Measurements from ENCODE around the gene CYP4F8. TPM values are rescaled to one million over a fixed set of nuclear protein-coding genes. Genes with fewer than 3 reads are reported as not detected.
"Not testable (repeated sequence)": the region's sequence is repeated elsewhere in the genome, so short reads cannot be mapped to it uniquely, and the experiment has no call there.

Gene CYP4F8
- total RNA-seq, 2 experiments from 2014 or later, result not detected

GRCh38 chr19:15675560-15675959 is 60.5 kb downstream of the CYP4F8 start:
- POLR2A ChIA-PET, result no interaction called here
- Histone ChIP-seq H3K4me3 (ENCODE audit: low read depth, low read length, poor library complexity, severe bottlenecking) (no peak overlapping the region), H3K79me2 (ENCODE audit: insufficient read depth, low read depth, low read length) (no peaks in the 10 kb centered on the region), H4K20me1 (ENCODE audit: insufficient read depth, low read length) (no peaks in the 10 kb centered on the region), H3K9me2 (ENCODE audit: insufficient read depth, low read length) (no peaks in the 10 kb centered on the region), H3K27ac (ENCODE audit: low read depth, low read length, poor library complexity, severe bottlenecking) (no peak overlapping the region), H3K4me1 (ENCODE audit: insufficient read depth, low read length, poor library complexity, severe bottlenecking) (no peaks in the 10 kb centered on the region), H3K4me2 (ENCODE audit: low read length) (no peak overlapping the region), H3K36me3 (ENCODE audit: insufficient read depth, low read length) (no peaks in the 10 kb centered on the region), H3K9me3 (ENCODE audit: low read length) (no peaks in the 10 kb centered on the region), H2AFZ (ENCODE audit: low read length) (no peak overlapping the region)
- BruUV-seq (replicated peaks), result no TSS peak
- intact Hi-C loops (cut with micrococcal nuclease; ENCODE audit: unreplicated experiment), result no loop called here
- CTCF ChIA-PET (ENCODE audit: unreplicated experiment), result no interaction called here
- no peak for DNase-seq (ENCODE audit: low spot score)
- no peak for TF ChIP-seq CTCF (conservative IDR thresholded peaks at IDR 0.05; ENCODE audit: low read length)
- TF ChIP-seq EZH2phosphoT487 (IDR thresholded peaks at IDR 0.05; ENCODE audit: borderline replicate concordance, low read depth, low read length), result no peak

- no peak for DNase-seq (ENCODE audit: low spot score)
- Histone ChIP-seq H3K36me3 (ENCODE audit: insufficient read depth, low read length) (no peaks in the 10 kb centered on the region), H3K4me2 (ENCODE audit: low read length) (no peak overlapping the region), H4K20me1 (ENCODE audit: insufficient read depth, low read length) (no peaks in the 10 kb centered on the region), H3K4me1 (ENCODE audit: insufficient read depth, low read length, poor library complexity, severe bottlenecking) (no peaks in the 10 kb centered on the region), H3K9me3 (ENCODE audit: low read length) (no peaks in the 10 kb centered on the region), H2AFZ (ENCODE audit: low read length) (no peak overlapping the region), H3K4me3 (ENCODE audit: low read depth, low read length, poor library complexity, severe bottlenecking) (no peak overlapping the region), H3K9me2 (ENCODE audit: insufficient read depth, low read length) (no peaks in the 10 kb centered on the region), H3K79me2 (ENCODE audit: insufficient read depth, low read depth, low read length) (no peaks in the 10 kb centered on the region), H3K27ac (ENCODE audit: low read depth, low read length, poor library complexity, severe bottlenecking) (no peak overlapping the region)
- no TSS peak for BruUV-seq (replicated peaks)
- POLR2A ChIA-PET, result interaction anchor here (0.7 to 1.1 kb wide), 2 partner anchors 164 to 237 kb away, joined by 3 to 4 read pairs; no protein-coding TSS in a partner anchor
- TF ChIP-seq EZH2phosphoT487 (IDR thresholded peaks at IDR 0.05; ENCODE audit: borderline replicate concordance, low read depth, low read length), result no peak
- no peak for TF ChIP-seq CTCF (conservative IDR thresholded peaks at IDR 0.05; ENCODE audit: low read length)
- intact Hi-C loops (cut with micrococcal nuclease; ENCODE audit: unreplicated experiment), result no loop called here
- CTCF ChIA-PET (ENCODE audit: unreplicated experiment), result no interaction called here
Measured at GRCh38 chr19:15679089-15679488, 64.1 kb downstream of the CYP4F8 start.

GRCh38 chr19:15679865-15680264 is 64.8 kb downstream of the CYP4F8 start:
- H3K27ac ChIP-seq (ENCODE audit: low read depth, low read length, poor library complexity, severe bottlenecking); H3K4me2 ChIP-seq (ENCODE audit: low read length); H4K20me1 ChIP-seq (ENCODE audit: insufficient read depth, low read length); H3K9me3 ChIP-seq (ENCODE audit: low read length); H3K36me3 ChIP-seq (ENCODE audit: insufficient read depth, low read length); POLR2A ChIA-PET; H3K4me1 ChIP-seq (ENCODE audit: insufficient read depth, low read length, poor library complexity, severe bottlenecking); H2AFZ ChIP-seq (ENCODE audit: low read length); BruUV-seq (replicated peaks); intact Hi-C loops (cut with micrococcal nuclease; ENCODE audit: unreplicated experiment); H3K4me3 ChIP-seq (ENCODE audit: low read depth, low read length, poor library complexity, severe bottlenecking); H3K9me2 ChIP-seq (ENCODE audit: insufficient read depth, low read length); CTCF ChIA-PET (ENCODE audit: unreplicated experiment); DNase-seq (ENCODE audit: low spot score); H3K79me2 ChIP-seq (ENCODE audit: insufficient read depth, low read depth, low read length): not testable (repeated sequence)

Small RNAs within 50 kb of the gene (small RNA-seq; reads per million reads assigned to genes)
- gene AD000091.1, result not detected

Other genes with a start within 250 kb of the CYP4F8 start
- gene AKAP8, start 235.4 kb upstream of the CYP4F8 start, total RNA-seq (2014; rRNA removed; shearing (Covaris generic)), result 22.2 and 26.4 TPM in 2 replicates
- 51.3 and 52.3 TPM in 2 replicates for gene AKAP8, start 235.4 kb upstream of the CYP4F8 start, total RNA-seq (2022)
- 119 and 122 TPM in 2 replicates for gene AKAP8L, start 196.2 kb upstream of the CYP4F8 start, total RNA-seq (2014; rRNA removed; shearing (Covaris generic))
- 124 and 143 TPM in 2 replicates for gene AKAP8L, start 196.2 kb upstream of the CYP4F8 start, total RNA-seq (2022)
- 13.5 and 16.4 TPM in 2 replicates for gene WIZ, start 165.3 kb upstream of the CYP4F8 start, total RNA-seq (2014; rRNA removed; shearing (Covaris generic))
- gene WIZ, start 165.3 kb upstream of the CYP4F8 start, total RNA-seq (2022), result 35.9 and 38.3 TPM in 2 replicates
- 28.3 and 29.3 TPM in 2 replicates for gene RASAL3, start 150.7 kb upstream of the CYP4F8 start, total RNA-seq (2014; rRNA removed; shearing (Covaris generic))
- 52.0 and 53.3 TPM in 2 replicates for gene RASAL3, start 150.7 kb upstream of the CYP4F8 start, total RNA-seq (2022)
- gene PGLYRP2, start 135.7 kb upstream of the CYP4F8 start, total RNA-seq (2014; rRNA removed; shearing (Covaris generic)), result not detected in 2 replicates
- gene PGLYRP2, start 135.7 kb upstream of the CYP4F8 start, total RNA-seq (2022), result not detected in 2 replicates
- gene CYP4F22, start 106.7 kb upstream of the CYP4F8 start, total RNA-seq (2014; rRNA removed; shearing (Covaris generic)), result not detected in 2 replicates
- gene CYP4F22, start 106.7 kb upstream of the CYP4F8 start, total RNA-seq (2022), result not detected in 2 replicates
- gene CYP4F3, start 25.7 kb downstream of the CYP4F8 start, total RNA-seq (2014; rRNA removed; shearing (Covaris generic)), result not detected in 2 replicates
- not detected in 2 replicates for gene CYP4F3, start 25.7 kb downstream of the CYP4F8 start, total RNA-seq (2022)
- gene CYP4F12, start 57.9 kb downstream of the CYP4F8 start, total RNA-seq (2014; rRNA removed; shearing (Covaris generic)), result 0.09 TPM in 1 of 2 replicates, not detected in the other
- not detected in 2 replicates for gene CYP4F12, start 57.9 kb downstream of the CYP4F8 start, total RNA-seq (2022)
- not detected in 2 replicates for gene OR10H2, start 112.8 kb downstream of the CYP4F8 start, total RNA-seq (2014; rRNA removed; shearing (Covaris generic))
- not detected in 2 replicates for gene OR10H2, start 112.8 kb downstream of the CYP4F8 start, total RNA-seq (2022)
- gene OR10H3, start 122.8 kb downstream of the CYP4F8 start, total RNA-seq (2014; rRNA removed; shearing (Covaris generic)), result not detected in 2 replicates
- gene OR10H3, start 122.8 kb downstream of the CYP4F8 start, total RNA-seq (2022), result not detected in 2 replicates
- not detected in 2 replicates for gene OR10H5, start 172.4 kb downstream of the CYP4F8 start, total RNA-seq (2014; rRNA removed; shearing (Covaris generic))
- gene OR10H5, start 172.4 kb downstream of the CYP4F8 start, total RNA-seq (2022), result not detected in 2 replicates
- not detected in 2 replicates for gene OR10H1, start 200.4 kb downstream of the CYP4F8 start, total RNA-seq (2014; rRNA removed; shearing (Covaris generic))
- gene OR10H1, start 200.4 kb downstream of the CYP4F8 start, total RNA-seq (2022), result 0.11 TPM in 1 of 2 replicates, not detected in the other